GM20000 (cell line): Measurements from ENCODE around the gene TDRKH.
"Not testable (repeated sequence)": the region's sequence is repeated elsewhere in the genome, so short reads cannot be mapped to it uniquely, and the experiment has no call there.

Experiments
- DNase-seq: peaks from one replicate; pipeline ENCODE4 v3.0.0; 2012; ENCODE audit warnings: low spot score
- TF ChIP-seq, protein P1 (sequence below): IDR thresholded peaks from 2 replicates; pipeline ENCODE4 v1.5.1; 2012; ENCODE audit warnings: mild to moderate bottlenecking, control low read depth; ENCODE audit errors: extremely low read depth, missing control alignments

The TDRKH gene

DNA sequence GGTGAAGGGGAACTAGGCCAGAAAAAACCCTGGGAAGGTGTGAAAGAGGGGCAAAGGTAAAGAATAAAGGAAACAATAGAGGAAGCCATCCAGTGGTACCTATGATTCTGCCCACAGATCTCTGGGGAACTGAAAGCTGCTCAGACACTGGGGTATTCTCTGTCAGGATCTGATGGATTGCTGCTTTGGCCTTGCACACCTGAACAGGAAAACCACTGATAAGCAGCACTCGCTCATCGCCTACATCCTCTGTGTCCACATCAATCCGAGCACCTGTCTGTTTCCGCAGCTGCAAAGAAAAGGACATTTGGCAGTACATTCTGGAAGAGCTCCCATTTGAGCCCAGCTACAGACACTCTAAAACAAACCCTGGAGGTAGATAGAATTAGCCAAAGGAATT lies 10.4 kb downstream of the TDRKH start:
- no peak for DNase-seq
- TF ChIP-seq, protein P1, sequence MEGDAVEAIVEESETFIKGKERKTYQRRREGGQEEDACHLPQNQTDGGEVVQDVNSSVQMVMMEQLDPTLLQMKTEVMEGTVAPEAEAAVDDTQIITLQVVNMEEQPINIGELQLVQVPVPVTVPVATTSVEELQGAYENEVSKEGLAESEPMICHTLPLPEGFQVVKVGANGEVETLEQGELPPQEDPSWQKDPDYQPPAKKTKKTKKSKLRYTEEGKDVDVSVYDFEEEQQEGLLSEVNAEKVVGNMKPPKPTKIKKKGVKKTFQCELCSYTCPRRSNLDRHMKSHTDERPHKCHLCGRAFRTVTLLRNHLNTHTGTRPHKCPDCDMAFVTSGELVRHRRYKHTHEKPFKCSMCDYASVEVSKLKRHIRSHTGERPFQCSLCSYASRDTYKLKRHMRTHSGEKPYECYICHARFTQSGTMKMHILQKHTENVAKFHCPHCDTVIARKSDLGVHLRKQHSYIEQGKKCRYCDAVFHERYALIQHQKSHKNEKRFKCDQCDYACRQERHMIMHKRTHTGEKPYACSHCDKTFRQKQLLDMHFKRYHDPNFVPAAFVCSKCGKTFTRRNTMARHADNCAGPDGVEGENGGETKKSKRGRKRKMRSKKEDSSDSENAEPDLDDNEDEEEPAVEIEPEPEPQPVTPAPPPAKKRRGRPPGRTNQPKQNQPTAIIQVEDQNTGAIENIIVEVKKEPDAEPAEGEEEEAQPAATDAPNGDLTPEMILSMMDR: no peak

DNA sequence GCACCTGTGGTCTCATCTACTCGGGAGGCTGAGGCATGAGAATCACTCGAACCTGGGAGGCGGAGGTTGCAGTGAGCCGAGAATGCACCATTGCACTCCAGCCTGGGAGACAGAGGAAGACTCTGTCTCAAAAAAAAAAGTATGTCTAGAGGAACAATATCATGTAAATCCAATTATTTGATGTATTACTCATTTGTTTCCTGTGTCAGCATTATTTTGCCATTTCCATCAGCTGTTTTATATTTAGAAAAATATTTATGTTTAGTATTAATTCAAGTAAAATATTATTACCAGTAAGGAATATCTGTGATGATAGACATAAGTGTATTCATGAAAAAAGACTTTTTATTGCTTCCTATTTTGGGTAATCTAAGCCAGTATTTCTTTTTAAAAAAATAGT lies 13.0 kb downstream of the TDRKH start:
- TF ChIP-seq, protein P1: no peak
- no peak for DNase-seq

- DNase-seq: no peak
- TF ChIP-seq, protein P1: no peak
Measured at GRCh38 chr1:151776665-151777062, 13.6 kb downstream of the TDRKH start.

DNA sequence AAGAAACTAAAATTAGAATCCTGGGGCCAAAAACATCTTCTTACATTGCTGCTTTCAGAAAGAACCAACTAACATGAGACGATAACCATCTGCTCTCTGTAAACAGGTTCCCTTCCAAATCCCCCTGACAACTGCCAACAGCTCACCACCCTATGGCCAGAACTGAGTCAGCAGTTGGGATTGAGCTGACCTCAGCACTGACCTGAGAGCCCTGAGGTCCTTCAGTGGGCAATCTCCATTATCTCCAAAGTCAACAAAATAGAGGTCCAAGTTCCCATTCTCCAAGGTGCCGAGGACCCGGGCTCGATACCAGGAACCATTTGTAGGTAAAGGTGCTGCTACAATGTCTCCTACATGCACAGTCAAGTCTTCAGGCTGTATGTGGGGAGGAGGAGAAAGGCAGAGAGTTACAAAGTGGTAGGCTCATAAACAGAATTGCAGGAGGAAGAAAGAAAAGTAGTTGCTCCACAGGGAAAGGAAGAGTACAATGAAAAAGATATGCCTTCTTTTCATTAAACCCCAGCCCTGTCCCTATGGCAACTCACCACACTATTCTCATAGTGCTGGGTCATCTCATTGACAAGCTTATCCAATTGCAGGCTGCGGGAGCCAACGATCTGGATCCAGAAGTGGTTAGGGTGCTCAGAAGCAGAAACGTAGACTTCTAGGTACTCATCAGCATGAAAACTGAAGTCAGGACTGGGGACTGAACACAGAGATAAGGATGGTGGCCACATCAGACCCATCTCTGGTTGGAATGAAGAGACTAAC lies 14.2 kb downstream of the TDRKH start:
- DNase-seq: no peak
- TF ChIP-seq, protein P1: no peak

- no peak for DNase-seq
- TF ChIP-seq, protein P1: no peak
Measured at GRCh38 chr1:151774256-151774922, 15.9 kb downstream of the TDRKH start.

- DNase-seq: no peak
- TF ChIP-seq, protein P1: no peak
Measured at GRCh38 chr1:151773702-151774101, 16.6 kb downstream of the TDRKH start.

DNA sequence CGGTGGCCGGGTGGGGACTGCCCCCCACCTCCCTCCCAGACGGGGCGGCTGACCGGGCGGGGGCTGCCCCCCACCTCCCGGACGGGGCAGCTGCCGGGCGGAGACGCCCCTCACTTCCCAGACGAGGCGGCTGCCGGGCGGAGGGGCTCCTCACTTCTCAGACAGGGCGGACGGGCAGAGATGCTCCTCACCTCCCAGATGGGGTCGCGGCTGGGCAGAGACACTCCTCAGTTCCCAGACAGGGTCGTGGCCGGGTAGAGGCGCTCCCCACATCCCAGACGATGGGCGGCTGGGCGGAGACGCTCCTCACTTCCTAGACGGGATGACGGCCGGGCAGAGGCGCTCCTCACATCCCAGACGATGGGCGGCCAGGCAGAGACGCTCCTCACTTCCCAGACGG lies 21.0 kb downstream of the TDRKH start:
- DNase-seq: not testable (repeated sequence)

- not testable (repeated sequence) for DNase-seq
Measured at GRCh38 chr1:151768351-151769066, 21.8 kb downstream of the TDRKH start.
